ENCODE measurements around the gene LPO.

Gene LPO

DNA sequence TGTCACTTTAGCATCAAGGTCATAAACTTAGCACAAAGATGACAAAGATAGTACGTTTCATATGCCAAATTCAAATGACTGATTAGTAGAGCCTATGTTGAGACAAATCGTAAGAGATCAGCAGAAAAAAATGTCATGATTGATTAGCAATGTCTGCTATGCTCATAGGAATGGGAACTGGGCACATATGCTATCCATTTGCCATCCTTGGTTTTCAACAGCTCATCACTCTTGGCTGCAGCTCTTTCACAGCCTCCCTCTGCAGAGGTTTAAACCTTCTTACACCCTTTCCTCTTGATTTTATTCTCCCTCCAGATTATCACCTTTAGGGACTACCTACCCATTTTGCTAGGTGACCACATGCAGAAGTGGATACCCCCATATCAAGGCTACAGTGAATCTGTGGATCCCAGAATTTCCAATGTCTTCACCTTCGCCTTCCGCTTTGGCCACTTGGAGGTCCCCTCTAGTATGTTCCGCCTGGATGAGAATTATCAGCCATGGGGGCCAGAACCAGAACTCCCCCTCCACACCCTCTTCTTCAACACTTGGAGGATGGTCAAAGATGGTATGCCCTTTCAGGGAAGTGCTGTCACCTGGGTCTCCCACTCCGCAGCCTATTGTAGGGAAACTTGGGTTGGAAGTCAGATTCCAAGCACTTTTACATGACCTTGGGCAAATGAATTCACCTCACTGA is 26.2 kb downstream of the LPO start:
- no peak for DNase-seq

DNA sequence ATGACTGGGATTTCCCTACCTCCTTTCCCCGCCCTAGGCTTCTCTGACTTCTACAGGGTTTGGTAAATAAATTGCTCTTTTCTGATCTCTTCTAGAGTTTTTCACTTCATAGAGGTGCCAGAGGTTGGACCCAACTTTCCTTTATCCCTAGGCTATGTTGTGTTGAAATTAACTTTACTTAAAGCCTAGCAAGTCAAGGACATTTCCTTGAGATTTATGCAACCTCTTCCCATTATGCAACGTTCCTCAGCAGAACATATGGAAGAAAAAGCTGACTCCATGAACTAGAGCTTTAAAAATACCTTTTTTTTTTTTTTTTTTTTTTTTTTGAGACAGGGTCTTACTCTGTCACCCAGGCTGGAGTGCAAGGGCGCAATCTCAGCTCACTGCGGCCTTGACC is 26.9 kb downstream of the LPO start:
- no peak for DNase-seq

DNA sequence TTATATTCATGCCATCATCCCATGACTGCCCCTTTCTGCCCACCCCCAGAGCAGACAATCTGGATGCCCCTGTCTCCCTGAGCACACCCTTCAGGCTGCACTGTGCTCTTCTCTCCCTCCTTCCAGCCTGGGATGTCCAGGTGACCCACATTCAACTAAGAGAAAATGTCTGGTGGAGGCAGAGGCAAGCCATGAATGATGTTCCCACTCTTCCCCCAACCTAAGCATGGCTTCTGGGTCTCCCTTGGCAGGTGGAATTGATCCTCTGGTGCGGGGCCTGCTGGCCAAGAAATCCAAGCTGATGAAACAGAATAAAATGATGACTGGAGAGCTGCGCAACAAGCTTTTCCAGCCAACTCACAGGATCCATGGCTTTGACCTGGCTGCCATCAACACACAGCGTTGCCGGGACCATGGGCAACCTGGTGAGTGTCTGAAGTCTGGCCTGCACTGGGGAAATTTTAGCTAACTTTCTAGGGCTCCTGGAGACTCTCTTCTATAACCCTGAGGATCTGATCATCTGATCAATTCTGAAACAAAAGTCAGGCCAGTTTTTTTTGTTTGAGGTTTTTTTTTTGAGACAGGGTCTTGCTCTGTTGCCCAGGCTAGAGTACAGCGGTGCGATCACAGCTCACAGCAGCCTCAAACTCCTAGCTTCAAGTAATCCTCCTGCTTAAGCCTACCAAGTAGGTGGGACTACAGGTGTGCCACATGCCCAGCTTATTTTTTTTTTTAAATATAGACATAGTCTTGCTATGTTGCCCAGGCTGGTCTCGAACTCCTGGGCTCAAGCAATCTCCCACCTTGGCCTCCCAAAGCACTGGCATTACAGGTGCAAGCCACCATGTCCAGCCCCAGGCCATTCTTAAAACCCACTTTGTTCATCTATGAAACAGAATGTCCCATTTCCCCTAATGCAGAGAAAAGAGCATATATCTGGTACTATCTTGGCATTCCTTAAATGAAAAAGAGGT is 27.8 kb downstream of the LPO start:
- DNase-seq: no peak

DNA sequence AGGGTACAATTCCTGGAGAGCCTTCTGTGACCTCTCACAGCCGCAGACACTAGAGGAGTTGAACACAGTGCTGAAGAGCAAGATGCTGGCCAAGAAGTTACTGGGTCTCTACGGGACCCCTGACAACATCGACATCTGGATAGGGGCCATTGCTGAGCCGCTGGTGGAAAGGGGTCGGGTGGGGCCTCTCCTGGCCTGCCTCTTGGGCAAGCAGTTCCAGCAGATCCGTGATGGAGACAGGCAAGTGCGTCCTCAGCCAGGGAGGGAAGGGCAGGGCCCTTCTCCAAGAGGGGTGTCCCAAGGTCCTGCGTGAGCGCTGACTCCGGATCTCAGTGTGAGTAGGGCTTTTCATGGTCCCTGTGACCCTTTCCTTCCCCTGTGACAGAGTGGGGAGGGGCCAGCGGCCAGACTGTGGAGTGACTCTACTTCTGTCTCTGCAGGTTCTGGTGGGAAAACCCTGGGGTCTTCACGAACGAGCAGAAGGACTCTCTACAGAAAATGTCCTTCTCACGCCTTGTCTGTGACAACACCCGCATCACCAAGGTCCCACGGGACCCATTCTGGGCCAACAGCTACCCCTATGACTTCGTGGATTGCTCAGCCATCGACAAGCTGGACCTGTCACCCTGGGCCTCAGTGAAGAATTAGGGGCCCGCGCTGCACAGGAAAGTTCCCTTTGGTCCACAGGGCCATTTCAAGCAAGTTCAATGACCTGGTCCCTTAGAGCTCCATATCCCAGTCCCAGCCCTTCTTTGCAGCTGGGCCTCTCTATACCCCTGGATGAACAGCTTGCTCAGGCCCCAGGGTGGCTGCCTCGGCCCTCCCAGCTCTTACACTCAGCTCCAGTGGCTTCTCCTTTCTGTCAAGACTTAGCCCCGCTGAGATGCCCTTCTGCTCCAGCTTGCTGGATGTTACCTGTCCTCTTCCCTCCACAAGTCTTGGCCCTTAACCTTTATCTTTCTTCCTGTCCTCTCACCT is 29.3 kb downstream of the LPO start:
- DNase-seq: no peak

DNA sequence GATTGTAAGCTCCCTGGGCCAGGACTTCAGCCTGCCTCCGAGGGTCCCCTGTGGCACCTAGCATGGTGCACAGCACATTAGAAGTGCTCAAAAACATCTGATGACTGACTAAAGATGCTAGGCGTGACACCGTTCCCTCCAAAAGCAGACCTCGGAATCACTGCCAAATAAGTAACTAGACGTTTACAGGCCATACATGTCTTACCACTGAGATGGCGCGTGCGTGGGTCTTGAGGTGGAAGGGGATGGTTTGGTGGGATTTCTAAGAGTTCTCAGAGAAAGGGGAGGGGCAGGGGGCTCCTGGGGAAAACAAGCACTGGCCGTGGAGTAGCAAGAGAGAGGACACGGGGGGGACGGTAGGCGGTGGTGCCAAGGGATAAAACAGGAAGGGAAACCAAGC is 29.9 kb downstream of the LPO start:
- DNase-seq: no peak

DNA sequence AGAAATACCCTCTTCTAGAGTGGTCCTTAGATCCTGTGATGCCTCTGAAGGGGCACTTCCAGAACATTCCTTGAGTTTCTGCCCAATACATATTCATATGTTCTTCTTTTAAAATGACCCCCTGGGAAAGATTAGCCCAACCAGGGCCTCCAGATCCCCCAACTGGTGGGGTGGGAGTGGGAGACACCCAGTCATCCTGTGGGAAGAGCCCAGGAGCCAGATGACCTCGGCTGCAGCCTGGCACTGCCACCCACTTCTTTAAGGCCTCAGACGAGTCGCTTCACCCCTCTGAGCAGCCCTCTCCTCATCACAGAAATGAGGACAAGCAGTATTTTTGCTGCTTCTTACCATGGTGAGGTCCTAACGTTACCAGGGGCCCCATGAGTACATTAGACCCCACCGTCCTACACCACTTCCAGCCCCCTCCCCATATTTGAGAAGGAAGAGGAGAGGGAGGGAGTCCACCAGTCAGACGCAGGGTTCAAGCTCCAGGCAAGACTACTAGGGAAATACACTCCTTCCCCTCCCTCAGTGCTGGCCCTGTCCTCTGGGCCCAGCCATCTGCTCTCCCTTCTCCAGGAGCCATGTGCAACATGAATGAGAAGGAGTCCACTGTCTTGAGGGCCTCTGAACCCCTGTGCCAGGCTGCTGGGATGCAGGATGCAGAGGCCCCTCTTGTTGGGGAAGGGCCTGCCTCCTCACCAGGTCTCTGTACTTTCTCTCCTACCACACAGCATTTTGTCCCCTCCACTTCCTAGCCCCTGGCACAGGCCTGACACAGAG is 30.6 kb downstream of the LPO start:
- DNase-seq: no peak

DNA sequence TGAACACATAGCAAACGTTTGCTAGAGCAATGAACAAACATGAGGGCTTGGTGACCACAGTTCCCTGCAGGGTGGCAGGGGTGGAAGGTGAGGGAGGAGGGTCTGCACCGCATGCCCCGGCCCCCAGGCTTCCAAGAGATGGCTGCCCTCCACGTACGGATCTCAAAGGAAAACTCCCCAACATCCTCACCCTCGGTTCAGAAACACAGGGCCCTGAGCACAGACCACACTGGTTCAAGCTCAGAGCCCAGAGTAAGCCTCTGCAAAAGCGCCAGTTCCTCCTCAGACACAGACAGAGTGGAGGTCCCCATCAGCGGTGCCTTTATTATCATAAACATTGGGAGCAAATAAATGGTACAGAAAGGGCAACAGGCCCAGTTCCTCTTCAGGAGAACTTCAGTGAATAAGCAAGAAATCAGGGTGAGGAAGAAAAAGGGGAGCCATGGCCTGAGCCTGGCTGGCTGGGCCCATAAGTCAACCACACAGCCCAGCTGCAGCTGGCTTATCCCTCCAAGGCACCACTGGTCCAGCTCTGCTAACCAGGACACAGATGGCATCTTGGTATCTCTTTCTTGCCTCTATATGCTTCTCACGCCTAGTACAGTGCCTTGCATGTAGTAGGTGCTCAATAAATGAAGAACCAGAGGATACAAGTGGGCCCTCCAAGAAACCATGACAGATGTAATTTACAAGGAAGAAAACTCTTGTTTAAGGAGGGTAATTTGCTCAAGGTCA is 31.3 kb downstream of the LPO start:
- no peak for DNase-seq

DNA sequence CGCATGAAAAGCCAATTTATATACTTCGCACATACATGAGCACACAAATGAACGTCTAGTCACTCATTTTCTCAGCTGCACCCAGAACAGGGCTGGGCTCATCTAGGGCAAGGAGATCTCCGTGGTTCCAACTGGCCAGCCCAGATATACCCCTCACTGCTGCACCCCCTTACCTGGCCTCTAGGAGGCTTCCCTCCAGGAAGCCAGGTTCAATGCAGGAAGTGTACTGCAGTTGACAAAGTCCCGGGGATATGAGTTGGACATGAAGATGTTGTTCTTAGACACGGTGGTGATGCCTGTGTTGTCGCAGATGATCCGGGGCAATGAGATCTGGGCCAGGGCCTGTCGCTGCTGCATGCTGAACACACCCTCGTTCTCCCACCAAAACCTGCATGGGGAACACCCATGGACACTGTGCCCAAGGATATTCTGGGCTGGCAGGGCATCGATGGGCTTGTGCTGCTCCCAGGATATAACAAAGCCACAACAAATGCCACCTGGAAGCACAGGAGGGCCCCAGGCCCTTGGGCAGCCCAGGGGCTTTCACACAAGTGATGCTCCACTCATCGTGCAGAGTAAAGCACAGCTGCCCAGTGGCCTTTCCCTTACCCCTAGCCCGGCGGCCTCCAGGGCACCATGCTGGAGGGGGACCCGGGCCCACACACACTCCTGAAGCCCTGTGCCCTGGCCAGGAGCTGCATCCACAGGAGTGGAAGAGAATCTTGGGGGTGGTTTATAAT is 32.3 kb downstream of the LPO start:
- DNase-seq: no peak

DNA sequence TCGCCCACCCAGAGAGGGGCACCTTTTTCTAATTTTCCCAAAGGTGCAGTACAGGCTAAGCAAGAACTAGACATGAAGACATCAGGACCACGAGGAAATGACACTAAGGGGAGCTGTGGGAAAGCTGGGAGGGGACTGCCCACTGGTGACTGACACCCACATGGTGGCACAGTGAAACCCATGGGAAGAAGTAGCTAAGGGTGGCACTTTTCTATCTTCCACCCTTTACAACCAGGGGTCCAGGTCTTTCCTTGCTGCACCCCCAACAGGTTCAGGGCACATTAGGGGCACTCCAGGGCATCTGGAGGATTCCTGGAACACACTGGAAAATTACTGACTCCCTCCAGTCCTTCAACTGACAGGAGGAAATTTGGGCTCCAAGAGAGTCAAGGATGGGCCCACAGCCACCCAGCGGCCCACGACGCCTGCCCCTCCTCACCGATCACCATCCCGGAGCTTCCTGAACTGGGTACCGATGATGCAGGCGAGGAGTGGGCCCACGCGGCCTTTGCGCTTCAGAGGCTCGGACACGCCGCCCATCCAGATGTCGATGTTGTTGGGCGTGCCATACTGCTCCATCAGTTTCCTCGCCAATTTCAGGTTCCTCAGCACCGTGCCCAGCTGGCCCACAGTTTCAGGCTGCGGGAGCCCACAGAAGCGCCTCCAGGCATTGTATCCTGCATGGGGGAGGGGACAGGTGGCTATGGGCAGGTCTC is 33.0 kb downstream of the LPO start:
- no peak for DNase-seq

DNA sequence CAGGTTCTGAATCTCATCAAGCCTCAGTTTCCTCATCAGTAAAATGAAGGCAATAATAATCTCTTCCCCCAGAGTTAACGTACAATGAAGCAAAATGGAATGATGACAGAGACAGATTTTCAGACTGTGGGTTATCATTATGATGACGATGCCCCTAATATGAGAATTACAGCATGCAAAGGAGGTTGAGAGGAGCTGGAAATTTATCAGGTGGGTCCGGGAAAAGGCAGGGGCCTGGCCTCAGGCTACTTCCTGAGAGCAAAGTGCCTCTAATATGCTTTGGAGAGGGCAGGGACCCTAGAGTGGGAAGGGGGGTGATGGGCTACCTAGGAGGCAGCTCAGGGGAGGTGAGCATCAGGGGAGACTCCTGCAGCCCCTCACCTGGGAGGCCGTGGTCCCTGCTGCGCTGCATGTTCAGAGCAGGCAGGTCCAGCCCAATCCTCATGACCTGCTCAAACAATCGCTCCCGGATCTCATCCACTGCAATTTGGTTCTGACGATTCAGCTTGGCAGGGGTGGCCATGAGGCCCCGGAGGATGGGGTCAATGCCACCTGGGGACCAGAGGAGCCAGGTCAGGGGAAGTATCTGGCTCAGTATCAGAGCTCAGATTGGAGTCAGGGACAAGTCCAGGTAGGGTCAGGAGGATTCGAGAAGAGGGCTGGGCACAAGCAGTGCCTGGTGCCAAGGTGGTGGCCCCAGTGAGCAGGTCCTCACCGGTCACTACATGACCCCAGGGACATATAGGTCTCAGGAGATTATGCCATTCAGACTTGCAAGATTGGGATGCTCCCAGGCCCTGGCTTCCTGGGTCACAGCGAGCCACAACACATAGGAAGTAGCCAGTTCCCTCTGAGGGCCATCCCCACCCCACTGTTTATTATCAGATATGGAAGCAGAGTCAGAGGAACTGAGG is 34.2 kb downstream of the LPO start:
- DNase-seq: no peak

DNA sequence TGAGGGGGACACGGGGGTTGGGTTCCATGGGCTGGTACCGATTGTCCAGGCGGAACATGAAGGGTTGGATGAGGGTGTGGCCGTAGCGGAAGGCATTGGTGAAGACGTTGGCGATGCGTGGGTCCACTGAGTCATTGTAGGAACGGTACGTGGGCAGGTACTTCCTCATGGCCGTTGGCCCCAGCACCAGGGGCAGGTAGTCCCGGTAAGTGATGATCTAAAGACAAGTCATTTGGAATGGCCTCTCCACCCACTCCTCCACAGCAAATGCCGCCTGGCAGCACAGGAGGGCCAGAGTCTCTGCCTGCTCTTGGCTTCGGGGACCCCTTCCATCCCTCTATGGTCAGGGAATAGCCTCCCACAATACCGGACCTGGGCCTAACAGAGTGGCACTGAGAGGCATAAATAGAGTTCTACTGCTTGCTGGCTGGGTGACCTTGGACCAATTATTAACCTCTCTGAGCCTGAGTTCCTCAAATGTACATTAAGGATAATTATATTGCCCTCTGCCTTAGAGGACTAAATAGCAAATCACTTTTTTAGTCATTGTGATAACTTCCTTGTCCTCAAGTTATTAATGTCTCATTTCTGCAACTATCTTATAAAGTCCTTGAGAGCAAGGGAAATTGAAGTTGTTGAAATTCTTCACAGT is 35.2 kb downstream of the LPO start:
- no peak for DNase-seq

DNA sequence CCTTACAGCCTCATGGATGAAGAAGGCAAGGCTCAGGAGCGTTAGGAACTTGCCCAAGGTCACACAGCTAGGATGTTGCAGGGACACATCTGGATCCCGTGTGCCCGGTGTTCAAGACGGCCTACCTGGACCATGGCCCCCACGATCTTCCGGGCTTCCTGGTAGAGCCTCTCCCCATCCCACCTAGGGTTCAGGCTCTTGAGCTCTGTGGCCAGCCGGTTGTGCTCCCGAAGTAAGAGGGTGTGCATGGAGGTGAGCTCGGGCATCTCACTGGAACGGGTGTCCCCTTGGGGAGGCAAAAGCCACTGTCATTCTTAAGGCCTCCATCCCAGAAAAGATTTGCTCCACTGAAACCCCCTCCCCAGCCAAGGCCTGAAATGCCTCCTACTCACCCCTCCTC is 37.0 kb downstream of the LPO start:
- DNase-seq: no peak

DNA sequence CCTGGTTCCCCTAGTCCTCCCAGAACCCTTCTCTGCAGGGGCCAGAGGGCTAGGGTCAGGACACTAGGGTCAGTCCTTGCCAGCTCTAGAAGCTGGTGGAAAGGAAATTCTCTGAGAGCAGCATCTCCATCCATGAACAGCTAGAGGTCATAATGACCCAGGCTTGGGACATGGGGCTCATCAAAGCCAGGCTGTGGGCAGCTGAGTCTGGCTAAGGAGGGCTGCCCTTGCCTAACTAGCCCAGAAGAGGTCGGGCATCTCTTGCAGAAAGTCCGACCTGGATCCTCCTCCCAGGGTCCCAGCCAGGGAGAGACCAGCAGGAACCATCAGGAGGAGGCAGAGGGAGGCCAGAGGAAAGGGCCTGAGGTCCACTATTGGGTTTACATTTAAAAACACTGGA is 38.0 kb downstream of the LPO start:
- no peak for DNase-seq

DNA sequence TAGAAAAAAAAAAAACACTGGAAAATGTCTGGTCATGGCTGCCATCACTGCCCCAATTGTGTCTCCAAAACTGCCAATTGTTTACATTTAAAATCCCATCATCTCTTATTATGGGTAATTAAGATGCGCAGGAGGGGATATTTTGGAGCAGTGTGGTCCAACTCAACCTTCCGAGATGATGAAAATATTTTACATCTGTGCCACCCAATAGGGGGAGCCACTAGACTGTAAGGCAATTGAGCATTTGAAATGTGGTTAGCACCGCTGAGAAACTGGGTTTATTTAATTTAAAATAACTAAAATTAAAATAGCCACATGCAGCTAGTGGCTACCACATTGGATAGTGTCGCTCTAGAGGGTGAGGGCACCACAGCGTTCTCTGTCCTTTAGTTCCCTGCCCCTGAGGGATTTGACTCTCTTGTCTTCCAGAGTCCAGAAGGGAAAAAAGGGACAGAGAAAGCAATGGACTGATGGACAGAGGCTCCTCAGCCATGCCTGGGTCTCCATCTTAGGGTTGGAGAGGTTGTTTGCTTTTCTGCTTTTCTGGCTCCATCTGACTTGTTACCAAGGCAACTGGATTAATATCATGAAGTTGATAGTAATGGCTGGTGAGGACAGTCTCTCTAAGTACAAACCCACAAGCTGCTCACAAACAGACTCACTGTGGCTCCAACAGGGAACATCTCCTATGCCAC is 38.9 kb downstream of the LPO start:
- DNase-seq: no peak

DNA sequence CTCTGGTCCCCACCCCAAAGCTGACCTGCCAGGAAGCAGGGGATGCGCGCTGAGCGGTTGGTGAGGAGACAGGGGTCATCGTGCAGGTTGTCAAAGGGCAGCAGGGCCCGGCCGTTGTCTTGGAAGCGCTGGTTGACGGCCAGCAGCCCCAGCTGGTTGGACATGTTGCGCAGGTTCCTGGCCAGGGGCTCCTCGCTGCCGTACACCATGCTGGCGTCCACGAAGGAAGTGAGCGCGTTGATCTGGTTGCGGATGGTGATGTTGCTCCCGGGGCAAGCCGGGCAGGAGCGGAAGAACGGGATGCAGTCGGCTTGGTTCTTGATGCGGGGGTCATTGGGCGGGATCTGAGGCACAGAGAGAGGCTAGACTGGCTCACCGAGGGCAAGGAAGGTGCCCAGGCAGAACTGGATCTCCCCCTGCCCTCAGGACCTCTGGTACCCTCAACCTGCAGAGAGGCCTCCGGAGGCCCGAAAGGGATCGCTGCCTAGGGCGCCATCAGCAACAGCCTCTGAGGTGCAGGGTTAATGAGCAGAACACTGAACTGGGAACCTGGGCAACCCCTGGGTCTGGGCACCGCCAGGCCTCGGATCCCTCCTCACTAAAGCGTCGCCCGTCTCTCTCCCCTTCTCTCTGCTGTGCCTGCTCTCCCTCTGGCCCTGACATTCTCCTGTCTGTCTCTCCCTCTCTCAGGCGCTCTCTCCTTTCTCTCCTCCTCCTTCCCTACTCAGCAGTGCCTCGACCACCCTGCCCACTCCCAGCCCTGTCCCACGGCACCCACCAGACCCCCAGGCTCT is 39.6 kb downstream of the LPO start:
- DNase-seq: no peak

DNA sequence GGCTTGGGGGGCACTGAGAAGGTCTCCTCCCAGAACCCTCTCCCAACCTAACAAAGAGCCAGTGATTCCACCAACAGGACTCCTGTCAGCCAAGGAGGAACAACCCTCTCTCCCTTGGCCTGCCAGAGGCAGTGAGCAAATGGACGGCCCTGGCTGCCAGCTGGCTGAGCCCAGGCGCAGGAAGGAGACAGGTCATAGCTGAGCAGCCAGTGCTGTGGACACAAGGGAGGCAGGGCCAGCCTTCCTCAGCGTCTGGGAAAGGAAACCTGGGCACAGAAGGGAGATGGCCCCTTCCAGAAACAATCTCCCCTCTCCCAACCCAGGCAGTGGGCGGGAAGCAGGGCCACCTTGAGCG is 40.3 kb downstream of the LPO start:
- no peak for DNase-seq
